ENCODE data around the gene OVCA2.

- TF ChIP-seq GLIS1 (tag by site-specific recombination; IDR thresholded peaks at IDR 0.05) (no peak), ZNF423 (tag by site-specific recombination; IDR thresholded peaks at IDR 0.05) (no peak), CTCF (tag by site-specific recombination; IDR thresholded peaks at IDR 0.05) (peak; percentile 78)
Observed at GRCh38 chr17:2054512-2055291, 12.9 kb downstream of the OVCA2 start, which contains the start of gene HIC1.
